Measurements from ENCODE around the gene EFNA5.
"Not testable (repeated sequence)": the region's sequence is repeated elsewhere in the genome, so short reads cannot be mapped to it uniquely, and the experiment has no call there.

The EFNA5 gene

DNA sequence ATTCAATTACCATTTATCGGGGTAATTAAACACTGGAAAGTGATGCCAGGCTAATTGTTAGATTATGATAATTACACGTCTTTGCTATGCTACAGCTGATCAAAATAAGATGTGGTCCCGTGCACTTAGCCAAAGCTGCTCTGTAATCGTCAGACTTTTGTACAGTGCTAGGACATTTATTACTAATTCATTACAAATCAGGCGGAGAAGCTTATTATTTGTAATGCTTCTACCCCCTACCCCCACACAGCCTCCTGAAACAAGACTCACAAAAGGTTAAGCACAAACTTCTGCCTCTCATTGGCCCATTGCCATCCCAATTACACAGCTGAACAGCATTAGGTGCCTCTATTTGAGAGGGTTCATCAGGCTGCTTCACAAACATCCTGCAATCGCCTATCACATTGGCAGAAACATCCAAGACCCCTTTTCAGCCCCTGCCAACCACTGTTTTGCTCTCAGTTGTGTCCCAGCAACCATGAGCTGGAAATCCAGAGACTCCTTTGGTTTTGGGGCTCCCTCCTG, 232.7 kb downstream of the EFNA5 start:
- H3K4me1 Mint-ChIP-seq = no peaks in the 10 kb centered on the region
- no peaks in the 10 kb centered on the region for H3K27me3 Mint-ChIP-seq
- ATAC-seq (replicated peaks) = no peak
- H3K27ac Mint-ChIP-seq = no peak overlapping the region
- H3K9me3 Mint-ChIP-seq = peaks cover 6 to 7% of the 10 kb centered on the region in 2 donors
- H3K36me3 Mint-ChIP-seq = no peaks in the 10 kb centered on the region
- no peak overlapping the region for H3K4me3 Mint-ChIP-seq
- no peak for DNase-seq

DNA sequence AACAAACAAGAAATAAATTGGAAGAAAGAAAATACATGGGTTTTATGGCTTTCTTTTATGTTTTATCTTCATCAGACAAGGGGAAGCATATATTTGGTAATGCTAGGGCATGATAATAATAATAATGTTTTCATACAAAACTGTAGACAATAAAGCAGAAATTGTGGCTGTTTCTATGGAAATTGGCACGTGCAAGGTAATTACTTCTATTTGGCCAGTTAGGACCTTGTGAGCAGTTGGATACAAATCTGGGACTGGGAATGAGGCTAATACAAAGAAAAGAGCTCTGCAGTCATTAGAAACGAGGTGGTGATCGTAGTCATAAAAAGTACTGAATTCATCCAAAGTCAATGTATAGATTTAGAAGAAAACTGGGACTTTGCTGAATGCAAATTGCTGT, 233.6 kb downstream of the EFNA5 start:
- DNase-seq = no peak
- Mint-ChIP-seq H3K9me3 (peaks cover 6 to 7% of the 10 kb centered on the region in 2 donors), H3K36me3 (no peaks in the 10 kb centered on the region), H3K27me3 (no peaks in the 10 kb centered on the region), H3K27ac (no peak overlapping the region), H3K4me1 (no peaks in the 10 kb centered on the region), H3K4me3 (no peak overlapping the region)
- ATAC-seq (replicated peaks) = no peak

DNA sequence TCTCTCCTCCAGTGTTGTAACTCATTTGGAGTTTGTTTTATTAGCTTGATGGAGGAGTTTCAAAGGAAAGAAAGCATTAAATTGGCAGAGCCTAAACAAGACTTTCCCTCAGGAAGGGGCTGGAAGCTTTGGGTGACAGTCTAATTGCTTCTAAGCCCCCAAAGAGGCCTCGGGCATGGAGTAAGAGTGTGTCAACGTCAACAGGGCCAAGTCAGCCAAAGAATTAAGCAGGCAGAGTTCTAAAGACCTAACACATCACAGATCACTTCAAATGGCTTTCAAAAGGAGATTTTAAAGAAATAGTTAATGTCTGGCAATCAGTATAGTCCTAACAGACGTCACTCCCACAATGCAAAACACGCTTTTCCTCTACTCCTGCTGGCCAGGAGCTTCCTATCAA, 234.5 kb downstream of the EFNA5 start:
- DNase-seq (no peak), ATAC-seq (replicated peaks) (no peak)
- H3K36me3 Mint-ChIP-seq = no peaks in the 10 kb centered on the region
- no peak overlapping the region for H3K4me3 Mint-ChIP-seq
- H3K9me3 Mint-ChIP-seq = peaks cover 6 to 7% of the 10 kb centered on the region in 2 donors
- H3K27ac Mint-ChIP-seq = no peak overlapping the region
- no peaks in the 10 kb centered on the region for H3K4me1 Mint-ChIP-seq
- no peaks in the 10 kb centered on the region for H3K27me3 Mint-ChIP-seq

DNA sequence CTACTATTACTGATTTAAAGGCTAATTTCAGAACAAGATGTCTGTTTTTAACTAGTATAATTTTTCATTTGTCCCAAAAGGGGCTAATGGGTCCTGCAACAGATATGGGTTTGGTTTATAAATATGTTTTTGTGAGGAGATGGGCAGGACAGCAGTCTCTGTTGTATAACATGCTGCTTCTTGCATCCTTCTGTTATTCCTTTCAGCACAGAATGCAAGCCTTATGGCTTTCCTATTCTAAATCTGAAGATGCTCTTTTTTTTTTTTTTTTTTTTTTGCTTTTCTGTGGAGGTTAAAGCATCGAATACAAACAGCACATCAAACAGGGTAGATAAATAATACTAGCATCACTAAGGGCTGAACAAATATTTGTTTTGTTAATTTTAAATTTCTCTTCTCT, 235.7 kb downstream of the EFNA5 start:
- no peaks in the 10 kb centered on the region for H3K36me3 Mint-ChIP-seq
- no peak overlapping the region for H3K27ac Mint-ChIP-seq
- no peak overlapping the region for H3K4me3 Mint-ChIP-seq
- DNase-seq = no peak
- no peaks in the 10 kb centered on the region for H3K27me3 Mint-ChIP-seq
- no peaks in the 10 kb centered on the region for H3K4me1 Mint-ChIP-seq
- no peak for ATAC-seq (replicated peaks)
- peaks cover 6 to 7% of the 10 kb centered on the region in 2 donors for H3K9me3 Mint-ChIP-seq

DNA sequence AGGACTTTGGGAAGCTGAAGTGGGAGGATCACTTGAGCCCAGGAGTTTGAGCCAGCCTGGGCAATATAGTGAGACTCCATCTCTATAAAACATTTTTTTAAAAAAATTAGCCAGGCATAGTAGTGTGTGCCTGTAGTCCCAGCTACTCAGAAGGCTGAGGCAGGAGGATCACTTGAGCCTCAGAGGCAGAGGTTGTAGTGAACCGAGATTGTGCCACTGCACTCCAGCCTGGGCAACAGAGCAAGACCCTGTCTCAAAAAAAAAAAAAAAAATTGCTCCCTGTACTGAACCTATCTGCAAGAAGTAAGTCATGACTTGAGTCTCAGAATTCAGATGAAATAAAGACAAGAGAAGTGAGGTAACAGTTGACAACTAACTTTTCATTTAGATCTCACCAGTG, 237.1 kb downstream of the EFNA5 start:
- not testable (repeated sequence) for H3K9me3 Mint-ChIP-seq; H3K27me3 Mint-ChIP-seq; H3K4me1 Mint-ChIP-seq; H3K27ac Mint-ChIP-seq; ATAC-seq (replicated peaks); H3K36me3 Mint-ChIP-seq; DNase-seq; H3K4me3 Mint-ChIP-seq

DNA sequence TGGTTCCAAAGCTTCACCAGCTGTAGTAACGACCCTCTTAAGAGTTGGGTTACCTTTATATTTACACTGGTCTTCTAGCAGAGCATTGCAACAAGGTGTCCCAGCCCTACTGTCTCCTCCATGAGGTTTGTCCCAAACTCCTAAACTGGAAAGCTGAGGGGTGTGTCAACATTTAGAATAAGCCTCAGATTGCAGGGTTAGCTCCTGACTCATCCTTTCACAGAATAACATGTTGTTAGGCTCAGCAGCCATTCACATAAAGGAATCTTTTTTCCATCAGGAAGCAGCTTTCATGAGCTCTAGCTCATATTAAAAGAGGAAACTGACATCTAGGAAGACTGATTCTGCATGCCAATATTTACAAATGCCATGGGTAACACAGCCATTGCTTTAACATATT, 238.7 kb downstream of the EFNA5 start:
- ATAC-seq (replicated peaks) (no peak), DNase-seq (no peak)
- Mint-ChIP-seq H3K27ac (no peak overlapping the region), H3K27me3 (no peaks in the 10 kb centered on the region), H3K4me1 (no peaks in the 10 kb centered on the region), H3K4me3 (no peak overlapping the region), H3K36me3 (no peaks in the 10 kb centered on the region), H3K9me3 (no peaks in the 10 kb centered on the region)

DNA sequence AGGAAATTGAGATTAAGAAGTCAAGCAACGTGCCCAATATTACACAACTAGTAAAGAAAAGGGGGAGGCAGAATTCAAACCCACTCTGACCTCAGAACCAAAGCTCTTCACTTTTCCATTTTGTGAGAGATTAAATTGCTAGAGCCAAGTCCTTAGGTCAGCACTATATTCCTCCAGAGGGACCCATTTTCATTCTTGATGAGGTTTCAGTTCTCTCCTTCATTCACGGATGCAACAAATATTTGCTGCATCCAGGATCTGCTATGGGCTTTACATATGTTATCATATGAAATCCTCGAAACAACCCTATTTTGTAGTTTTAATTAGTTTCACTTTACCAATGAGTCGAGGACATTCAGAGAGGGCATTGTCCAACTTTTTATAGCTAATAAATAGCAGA, 239.2 kb downstream of the EFNA5 start:
- Mint-ChIP-seq H3K4me3 (no peak overlapping the region), H3K36me3 (no peaks in the 10 kb centered on the region), H3K4me1 (no peaks in the 10 kb centered on the region), H3K27me3 (no peaks in the 10 kb centered on the region), H3K9me3 (no peaks in the 10 kb centered on the region), H3K27ac (no peak overlapping the region)
- DNase-seq (no peak), ATAC-seq (replicated peaks) (no peak)

DNA sequence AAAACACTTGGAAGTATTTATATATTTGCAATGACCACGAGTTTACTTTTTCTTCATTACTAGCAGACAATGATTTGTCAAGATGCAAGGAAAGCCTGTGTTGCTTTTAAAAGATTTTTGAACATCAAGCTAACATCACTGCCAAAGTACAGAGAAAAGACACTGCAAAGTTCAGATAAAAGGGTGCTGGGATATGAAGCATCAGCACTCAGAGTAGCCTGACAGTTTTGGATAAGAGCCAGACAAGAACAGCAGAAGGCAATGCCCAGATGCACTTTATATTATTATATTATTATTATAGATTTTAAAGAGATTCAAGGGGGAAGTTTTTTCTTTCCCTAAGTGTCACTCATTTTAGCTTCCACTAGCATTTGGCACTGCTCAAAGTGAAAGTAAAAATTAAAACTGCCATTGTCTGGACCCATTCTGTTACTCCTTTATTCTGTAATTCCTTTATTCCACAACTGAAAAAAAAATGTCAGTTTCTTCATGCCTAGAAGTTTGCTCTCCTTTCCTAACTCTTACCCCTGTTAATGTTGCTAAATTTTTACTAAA, 240.6 kb downstream of the EFNA5 start:
- Mint-ChIP-seq H3K9me3 (no peaks in the 10 kb centered on the region), H3K4me3 (no peak overlapping the region), H3K4me1 (no peaks in the 10 kb centered on the region), H3K27me3 (no peaks in the 10 kb centered on the region), H3K27ac (no peak overlapping the region), H3K36me3 (no peaks in the 10 kb centered on the region)
- no peak for DNase-seq
- ATAC-seq (replicated peaks) = no peak

DNA sequence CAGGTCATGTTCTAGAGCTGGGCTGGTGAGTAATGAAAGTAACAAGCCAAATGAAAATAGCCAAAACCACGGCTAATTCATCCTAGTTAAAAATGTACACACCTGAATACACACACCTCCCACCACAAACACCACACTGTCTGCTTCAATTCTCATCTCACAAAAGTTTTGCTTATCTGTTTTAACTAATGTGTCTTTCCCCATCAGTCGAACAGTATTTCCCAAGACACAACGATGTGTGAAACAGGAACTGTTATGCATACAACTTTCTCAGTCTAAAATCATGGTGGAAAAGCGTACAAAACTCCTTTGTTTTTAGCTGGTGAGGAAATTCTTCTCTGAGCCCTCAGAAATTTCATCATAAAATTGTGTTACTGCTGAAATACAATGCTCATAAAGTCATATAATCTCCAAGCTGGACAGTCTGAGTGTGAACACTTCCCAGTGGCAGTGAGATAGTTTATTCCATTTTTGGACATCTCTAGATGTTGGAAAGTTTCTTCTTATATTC, 242.4 kb downstream of the EFNA5 start:
- no peak overlapping the region for H3K4me3 Mint-ChIP-seq
- DNase-seq (no peak), ATAC-seq (replicated peaks) (no peak)
- no peaks in the 10 kb centered on the region for H3K27me3 Mint-ChIP-seq
- H3K27ac Mint-ChIP-seq = no peak overlapping the region
- no peaks in the 10 kb centered on the region for H3K36me3 Mint-ChIP-seq
- no peaks in the 10 kb centered on the region for H3K4me1 Mint-ChIP-seq
- no peaks in the 10 kb centered on the region for H3K9me3 Mint-ChIP-seq

DNA sequence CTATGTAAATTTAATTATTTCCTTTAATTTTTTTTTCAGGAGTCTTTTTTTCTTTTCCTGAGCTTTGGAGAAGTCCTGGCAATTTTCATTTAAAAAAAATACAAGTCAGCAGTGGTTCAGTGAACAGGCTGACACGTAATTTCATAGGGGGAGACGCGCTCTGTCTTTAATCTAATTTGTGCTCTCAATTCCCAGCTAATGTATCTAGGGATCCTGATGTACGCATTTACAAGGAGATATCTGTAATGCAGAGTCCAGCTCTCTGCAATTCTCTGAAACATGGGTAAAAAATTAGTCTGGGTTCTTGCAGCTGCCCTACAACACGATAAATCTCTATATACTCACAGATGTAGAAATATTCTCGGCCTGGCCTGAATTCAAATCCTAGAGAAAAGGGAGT, 243.9 kb downstream of the EFNA5 start:
- H3K36me3 Mint-ChIP-seq = no peaks in the 10 kb centered on the region
- ATAC-seq (replicated peaks) = no peak
- no peak overlapping the region for H3K27ac Mint-ChIP-seq
- no peak overlapping the region for H3K4me3 Mint-ChIP-seq
- no peak for DNase-seq
- peaks cover 0 to 4% of the 10 kb centered on the region in 2 donors for H3K27me3 Mint-ChIP-seq
- H3K4me1 Mint-ChIP-seq = no peaks in the 10 kb centered on the region
- no peaks in the 10 kb centered on the region for H3K9me3 Mint-ChIP-seq

DNA sequence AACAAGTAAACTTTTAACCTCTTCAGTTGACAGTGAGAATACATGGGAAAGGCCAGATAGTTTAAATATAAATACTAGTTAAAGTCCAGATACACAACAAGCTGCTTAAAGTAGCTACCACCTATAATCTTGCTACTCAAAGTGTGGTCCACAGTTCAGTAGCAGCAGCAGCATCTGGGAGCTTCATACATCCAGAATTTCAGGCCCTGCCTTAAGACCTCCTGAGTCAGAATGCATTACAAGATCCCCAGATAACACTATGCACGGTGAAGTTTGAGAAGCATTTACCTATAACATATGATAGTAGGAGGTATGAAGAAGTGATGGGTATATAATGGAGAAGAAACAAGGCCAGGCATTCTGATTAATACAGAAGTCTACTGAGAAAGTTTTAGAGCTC, 244.5 kb downstream of the EFNA5 start:
- no peaks in the 10 kb centered on the region for H3K4me1 Mint-ChIP-seq
- DNase-seq (no peak), ATAC-seq (replicated peaks) (no peak)
- H3K4me3 Mint-ChIP-seq = no peak overlapping the region
- no peak overlapping the region for H3K27ac Mint-ChIP-seq
- H3K27me3 Mint-ChIP-seq = peaks cover 0 to 4% of the 10 kb centered on the region in 2 donors
- H3K9me3 Mint-ChIP-seq = no peaks in the 10 kb centered on the region
- H3K36me3 Mint-ChIP-seq = no peaks in the 10 kb centered on the region

DNA sequence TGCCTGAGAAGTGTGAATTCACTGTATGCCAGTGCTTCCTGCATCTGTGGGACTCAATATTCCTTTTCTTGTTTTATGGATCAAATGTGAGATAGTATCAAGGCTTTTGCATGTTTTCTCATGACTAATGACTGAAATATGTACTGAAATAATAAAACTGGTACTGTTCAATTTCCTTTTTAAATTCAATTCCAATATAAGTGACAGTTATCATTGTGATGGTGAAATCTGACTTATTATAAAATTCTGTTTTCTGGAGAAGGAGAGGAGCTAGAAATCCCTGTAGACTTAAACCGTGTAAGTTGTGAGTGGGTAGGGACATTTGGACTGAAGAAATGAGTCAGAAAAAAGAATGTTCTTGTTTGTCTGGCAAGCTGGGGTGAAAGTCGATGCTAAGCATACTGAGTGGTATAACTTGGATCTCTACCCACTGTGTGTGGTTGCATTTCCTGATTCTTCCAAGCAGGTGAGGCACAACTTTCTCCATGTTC, 245.2 kb downstream of the EFNA5 start:
- ATAC-seq (replicated peaks) = no peak
- Mint-ChIP-seq H3K4me1 (no peaks in the 10 kb centered on the region), H3K27me3 (peaks cover 0 to 4% of the 10 kb centered on the region in 2 donors)

DNA sequence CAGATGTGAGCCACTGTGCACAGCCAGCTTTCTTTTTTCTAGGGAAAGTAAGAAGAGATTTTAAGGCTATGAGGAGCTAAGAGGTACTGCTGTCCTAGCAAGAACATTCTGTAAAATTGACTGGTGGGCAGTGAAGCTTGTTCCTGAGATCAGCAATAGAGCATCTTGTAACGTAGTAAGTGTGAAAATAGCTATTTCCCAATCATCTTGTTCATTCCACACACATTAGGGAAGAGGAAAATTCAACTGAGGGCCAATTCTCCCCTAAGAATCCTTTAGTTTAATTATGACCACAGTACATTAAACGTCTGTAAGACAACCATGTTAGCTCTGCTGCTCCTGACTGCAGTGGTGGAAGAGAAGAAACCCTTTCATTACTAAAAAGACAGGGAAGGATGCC, 246.2 kb downstream of the EFNA5 start:
- Mint-ChIP-seq H3K27me3 (peaks cover 0 to 4% of the 10 kb centered on the region in 2 donors), H3K4me3 (no peak overlapping the region), H3K4me1 (no peaks in the 10 kb centered on the region), H3K27ac (no peak overlapping the region), H3K36me3 (no peaks in the 10 kb centered on the region), H3K9me3 (no peaks in the 10 kb centered on the region)
- no peak for ATAC-seq (replicated peaks)
- no peak for DNase-seq

More for the DNA sequence above, 245.2 kb downstream of the EFNA5 start:
- Mint-ChIP-seq H3K9me3 (no peaks in the 10 kb centered on the region), H3K36me3 (no peaks in the 10 kb centered on the region), H3K27ac (no peak overlapping the region), H3K4me3 (no peak overlapping the region)
- DNase-seq = no peak

DNA sequence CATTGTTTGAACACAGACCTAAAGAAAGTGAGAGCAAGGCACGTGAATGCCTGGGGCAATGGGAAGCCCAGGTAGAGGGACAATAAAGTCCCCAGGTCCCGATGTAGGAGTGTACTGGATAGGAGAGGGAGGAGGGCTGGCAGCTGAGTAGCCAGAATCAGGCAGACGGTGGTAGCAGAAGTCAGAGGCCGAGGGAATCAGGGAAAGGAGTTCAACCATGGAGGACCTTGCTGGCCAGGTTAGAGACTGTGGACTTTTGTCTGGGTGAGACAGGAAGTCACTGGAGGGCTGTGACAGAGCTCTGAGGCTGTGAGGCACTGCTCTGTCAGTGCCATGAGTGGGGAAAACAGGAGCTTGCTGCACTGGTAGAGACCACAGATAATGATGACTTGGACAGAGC, 248.2 kb downstream of the EFNA5 start:
- Mint-ChIP-seq H3K36me3 (no peaks in the 10 kb centered on the region), H3K4me1 (no peaks in the 10 kb centered on the region), H3K4me3 (no peak overlapping the region), H3K27me3 (peaks cover 0 to 4% of the 10 kb centered on the region in 2 donors), H3K9me3 (no peaks in the 10 kb centered on the region), H3K27ac (no peak overlapping the region)
- DNase-seq (no peak), ATAC-seq (replicated peaks) (no peak)

DNA sequence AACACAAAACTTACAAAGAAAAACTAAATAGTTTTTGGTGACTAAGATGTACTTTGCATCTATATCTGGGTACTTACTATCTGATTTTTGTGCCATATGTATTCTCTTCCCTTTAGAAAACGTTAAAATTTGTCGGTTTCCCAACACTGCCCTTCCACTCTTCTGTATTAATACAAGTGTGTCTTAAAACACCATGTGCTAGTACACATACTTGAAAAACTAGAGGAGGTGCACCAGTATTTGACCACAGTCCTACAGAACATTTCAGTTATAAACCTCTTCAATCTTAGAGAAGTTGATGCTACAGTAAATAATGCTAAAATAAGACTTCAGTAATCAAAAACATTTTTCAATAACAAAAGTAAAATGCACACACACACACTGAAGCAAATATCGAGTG, 251.2 kb downstream of the EFNA5 start:
- ATAC-seq (replicated peaks) = no peak
- H3K27ac Mint-ChIP-seq = no peak overlapping the region

More for the DNA sequence above, 251.2 kb downstream of the EFNA5 start:
- Mint-ChIP-seq H3K36me3 (no peaks in the 10 kb centered on the region), H3K9me3 (no peaks in the 10 kb centered on the region), H3K4me1 (no peaks in the 10 kb centered on the region), H3K27me3 (peaks cover 0 to 4% of the 10 kb centered on the region in 2 donors), H3K4me3 (no peak overlapping the region)
- no peak for DNase-seq
